CD4-positive, alpha-beta T cell (primary cell): Measurements from ENCODE around the gene RXFP4. TPM values are rescaled to one million over a fixed set of nuclear protein-coding genes. Genes with fewer than 3 reads are reported as not detected.

Experiments used
- ATAC-seq: fragments of 200-7000 bp; cut with Tn5 transposase; one replicate; pipeline ENCODE4 v1.10.0; 2022; ENCODE audit warnings: mild to moderate bottlenecking; ENCODE audit not compliant: poor library complexity
- CTCF ChIA-PET: fragments of 350-600 bp; sonication (Branson Sonifier 250); formaldehyde crosslinking; loops from one replicate; lab custom pipeline; 2021; ENCODE audit warnings: antibody characterized with exemption, inconsistent platforms; lab: Charles Lee
- POLR2A ChIA-PET: fragments of 350-600 bp; sonication (Branson Sonifier 250); formaldehyde crosslinking; loops from one replicate; lab custom pipeline; 2021; ENCODE audit warnings: antibody characterized with exemption, inconsistent platforms; lab: Charles Lee
- DNase-seq, 14 experiments: peaks; one replicate each; pipeline ENCODE4 v3.0.0-alpha.2; 2013 to 2020; ENCODE audit warnings: mixed read lengths in 2 of 14
- H3K27ac ChIP-seq, 2 donors: one replicate each; pipeline versions ENCODE4 v1.5.1 to v1.7.0; 2013; ENCODE audit warnings: low read length in 2 of 2, low read depth in 1 of 2, mild to moderate bottlenecking in 1 of 2
- H3K27me3 ChIP-seq, 2 experiments: 1 replicate in 1 of 2; 2 replicates in 1 of 2; pipeline versions ENCODE4 v1.6.1 to v1.7.0; 2013; ENCODE audit warnings: low read length in 2 of 2, control low read depth in 1 of 2, mild to moderate bottlenecking in 1 of 2, moderate library complexity in 1 of 2; ENCODE audit not compliant: insufficient read depth in 2 of 2, control insufficient read depth in 1 of 2
- H3K36me3 ChIP-seq: one replicate; pipeline ENCODE4 v1.6.1; 2013; ENCODE audit warnings: low read length, control low read depth; ENCODE audit not compliant: insufficient read depth
- H3K4me1 ChIP-seq: one replicate; pipeline ENCODE4 v1.6.1; 2013; ENCODE audit warnings: low read length, control low read depth; ENCODE audit not compliant: insufficient read depth
- H3K4me3 ChIP-seq: one replicate; pipeline ENCODE4 v1.5.1; 2013; ENCODE audit warnings: mild to moderate bottlenecking, low read length, moderate library complexity
- H3K9me3 ChIP-seq, 2 experiments: 1 replicate in 1 of 2; 2 replicates in 1 of 2; pipeline versions ENCODE4 v1.6.1 to v1.7.0; 2013; ENCODE audit warnings: low read length in 2 of 2, mild to moderate bottlenecking in 2 of 2, control low read depth in 1 of 2, moderate library complexity in 1 of 2; ENCODE audit not compliant: control insufficient read depth in 1 of 2, insufficient read depth in 1 of 2
- H3K27ac Mint-ChIP-seq: one replicate; pipeline ENCODE4 v1.8.0; 2020; ENCODE audit warnings: mixed read lengths
- H3K27me3 Mint-ChIP-seq: one replicate; pipeline ENCODE4 v1.8.0; 2021; ENCODE audit warnings: mixed read lengths
- H3K36me3 Mint-ChIP-seq: one replicate; pipeline ENCODE4 v1.8.0; 2021; ENCODE audit warnings: low read depth, mixed read lengths
- H3K4me1 Mint-ChIP-seq: one replicate; pipeline ENCODE4 v1.8.0; 2021; ENCODE audit warnings: low read depth, mixed read lengths
- H3K4me3 Mint-ChIP-seq: one replicate; pipeline ENCODE4 v1.8.0; 2020; ENCODE audit warnings: mild to moderate bottlenecking, mixed read lengths
- H3K9me3 Mint-ChIP-seq: one replicate; pipeline ENCODE4 v1.8.0; 2020; ENCODE audit warnings: mixed read lengths
- CTCF ChIP-seq: fragments of 200-600 bp; IDR thresholded peaks from one replicate; pipeline ENCODE4 v1.8.0; 2022; ENCODE audit warnings: antibody characterized with exemption, mild to moderate bottlenecking
- intact Hi-C, 2 experiments: fragments of 100-400 bp; cut with DNase I in 1 of 2; cut with micrococcal nuclease in 1 of 2; formaldehyde crosslinking; loops; one replicate each; pipeline versions ENCODE4 v1.15.1 to v1.9.0; 2023 to 2025; cut with DNase I, micrococcal nuclease
- total RNA-seq, 174 experiments: library from RNA in 2 of 174; stranded (reverse) in 2 of 174; gene quantifications; one replicate each; pipeline ENCODE4 v1.2.3 and lab custom pipeline; 2021 to 2026

RXFP4 gene
- total RNA-seq, 2 experiments from 2014 or later = not detected

GRCh38 chr1:155966135-155966534 is 24.7 kb downstream of the RXFP4 start:
- ATAC-seq (no peak), DNase-seq (no peak)
- Histone ChIP-seq H3K36me3 (peaks cover 91% of the 10 kb centered on the region), H3K27me3 (no peaks in the 10 kb centered on the region), H3K4me3 (no peak overlapping the region), H3K27ac (peak overlapping the region; percentile 48 to 59), H3K4me1 (peaks cover 77% of the 10 kb centered on the region), H3K9me3 (no peaks in the 10 kb centered on the region)
- no peak overlapping the region for H3K4me3 Mint-ChIP-seq
- peaks cover 44% of the 10 kb centered on the region for H3K4me1 Mint-ChIP-seq
- H3K9me3 Mint-ChIP-seq = no peaks in the 10 kb centered on the region
- peaks cover 91% of the 10 kb centered on the region for H3K36me3 Mint-ChIP-seq
- H3K27ac Mint-ChIP-seq = peak overlapping the region; percentile 86
- no peak for TF ChIP-seq CTCF
- no peaks in the 10 kb centered on the region for H3K27me3 Mint-ChIP-seq
- intact Hi-C loops = loop anchor here (2.0 kb wide), 2 partner anchors 15 to 23 kb away; no protein-coding TSS in a partner anchor
- CTCF ChIA-PET = interaction anchor here (0.5 to 2.6 kb wide), 4 partner anchors 13 to 650 kb away, joined by 3 to 10 read pairs (median 4); partner anchors contain the start of gene ARHGEF2
- POLR2A ChIA-PET = interaction anchor here (1.0 to 5.0 kb wide), 2 partner anchors 11 to 32 kb away, joined by 3 to 96 read pairs; partner anchors contain the start of genes ARHGEF2 and KHDC4

GRCh38 chr1:155966750-155967149 is 25.3 kb downstream of the RXFP4 start:
- peak overlapping the region; percentile 59 to 82 for H3K27ac ChIP-seq
- Mint-ChIP-seq H3K27me3 (no peaks in the 10 kb centered on the region), H3K36me3 (peaks cover 88% of the 10 kb centered on the region), H3K9me3 (no peaks in the 10 kb centered on the region), H3K27ac (peak overlapping the region; percentile 86), H3K4me1 (peaks cover 50% of the 10 kb centered on the region), H3K4me3 (peak overlapping the region; percentile 67)
- ATAC-seq (no peak), DNase-seq (no peak)
- no peaks in the 10 kb centered on the region for H3K27me3 ChIP-seq
- TF ChIP-seq CTCF = no peak
- no peaks in the 10 kb centered on the region for H3K9me3 ChIP-seq
- intact Hi-C loops = loop anchor here (2.0 kb wide), 2 partner anchors 14 to 22 kb away; no protein-coding TSS in a partner anchor
- H3K4me3 ChIP-seq = no peak overlapping the region
- peaks cover 85% of the 10 kb centered on the region for H3K36me3 ChIP-seq
- ChIA-PET POLR2A (interaction anchor here (0.8 to 5.0 kb wide), 6 partner anchors 9 to 33 kb away, joined by 3 to 96 read pairs (median 6); partner anchors contain the start of genes ARHGEF2 and KHDC4), CTCF (interaction anchor here (0.9 to 2.6 kb wide), 2 partner anchors 12 to 23 kb away, joined by 4 to 10 read pairs; partner anchors contain the start of gene ARHGEF2)
- H3K4me1 ChIP-seq = peaks cover 80% of the 10 kb centered on the region

- CTCF ChIA-PET = interaction anchor here (0.6 to 2.6 kb wide), 6 partner anchors 9 to 29 kb away, joined by 3 to 10 read pairs (median 4); partner anchors contain the start of gene ARHGEF2
- Mint-ChIP-seq H3K4me1 (peaks cover 58% of the 10 kb centered on the region), H3K36me3 (peaks cover 87% of the 10 kb centered on the region), H3K27ac (peak overlapping the region; percentile 86), H3K9me3 (no peaks in the 10 kb centered on the region), H3K27me3 (no peaks in the 10 kb centered on the region), H3K4me3 (peak overlapping the region; percentile 81)
- DNase-seq (peak in 8 of 14 experiments; percentile 26 to 56 (median 42)), ATAC-seq (peak; percentile 74)
- POLR2A ChIA-PET = interaction anchor here (0.8 to 5.0 kb wide), 10 partner anchors 9 to 34 kb away, joined by 3 to 96 read pairs (median 5); partner anchors contain the start of genes ARHGEF2 and KHDC4
- Histone ChIP-seq H3K27ac (peak overlapping the region; percentile 59 to 82), H3K9me3 (no peaks in the 10 kb centered on the region), H3K4me3 (peak overlapping the region; percentile 3), H3K4me1 (peaks cover 81% of the 10 kb centered on the region), H3K27me3 (no peaks in the 10 kb centered on the region), H3K36me3 (peaks cover 84% of the 10 kb centered on the region)
- TF ChIP-seq CTCF = no peak
- intact Hi-C loops = loop anchor here (2.0 kb wide), 2 partner anchors 13 to 21 kb away; no protein-coding TSS in a partner anchor
Measured at GRCh38 chr1:155967341-155968050, 26.1 kb downstream of the RXFP4 start.
